ENCODE data around the gene HAPLN3. TPM values are rescaled to one million over a fixed set of nuclear protein-coding genes. Genes with fewer than 3 reads are reported as not detected.

HAPLN3 gene
- polyA plus RNA-seq, 1 donor from 2014 or later: 1.2 TPM

Other genes with a start within 250 kb of the HAPLN3 start
- gene ACAN, start 92.1 kb downstream of the HAPLN3 start, polyA plus RNA-seq: not detected
- 4.8 TPM for gene MFGE8, start 17.8 kb upstream of the HAPLN3 start, polyA plus RNA-seq
- 13.4 TPM for gene ABHD2, start 192.9 kb upstream of the HAPLN3 start, polyA plus RNA-seq